ENCODE results near the gene CCDC97.
"Not testable (repeated sequence)": the region's sequence is repeated elsewhere in the genome, so short reads cannot be mapped to it uniquely, and the experiment has no call there.

CCDC97 gene

GRCh38 chr19:41341669-41342490 lies 31.9 kb downstream of the CCDC97 start:
- DNase-seq = no peak

DNA sequence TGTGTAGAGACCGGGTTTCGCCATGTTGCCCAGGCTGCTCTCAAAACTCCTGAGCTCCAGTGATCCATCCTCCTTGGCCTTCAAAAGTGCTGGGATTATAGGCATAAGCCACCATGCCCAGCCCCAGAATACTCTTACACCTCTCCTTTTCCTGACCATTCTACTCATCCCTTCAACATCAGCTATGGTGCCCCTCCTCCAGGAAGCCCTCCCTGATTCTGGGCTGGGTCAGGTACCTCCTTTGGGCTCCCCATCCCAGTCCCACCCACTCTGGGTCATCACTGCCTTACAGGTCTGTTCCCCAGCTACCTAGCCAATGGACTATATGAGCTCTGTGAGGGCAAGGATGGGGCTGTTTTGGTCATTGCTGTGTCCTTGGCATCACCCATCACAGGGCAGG lies 34.2 kb downstream of the CCDC97 start:
- DNase-seq = no peak

DNA sequence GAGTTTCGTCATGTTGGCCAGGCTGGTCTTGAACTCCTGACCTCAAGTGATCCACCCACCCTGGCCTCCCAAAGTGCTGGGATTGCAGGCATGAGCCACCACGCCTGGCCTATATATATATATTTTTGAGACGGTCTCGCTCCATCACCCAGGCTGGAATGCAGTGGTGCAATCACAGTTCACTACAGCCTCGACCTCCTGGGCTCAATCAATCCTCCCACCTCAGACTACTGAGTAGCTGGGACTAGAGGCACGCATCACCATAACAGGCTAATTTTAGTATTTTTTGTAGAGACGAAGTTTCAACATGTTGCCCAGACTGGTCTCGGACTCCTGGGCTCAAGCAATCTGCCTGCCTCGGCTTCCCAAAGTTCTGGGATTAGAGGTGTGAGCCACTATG lies 36.9 kb downstream of the CCDC97 start:
- DNase-seq = not testable (repeated sequence)

GRCh38 chr19:41350735-41351338 lies 40.9 kb downstream of the CCDC97 start:
- DNase-seq = no peak

GRCh38 chr19:41351339-41352245 lies 41.6 kb downstream of the CCDC97 start:
- DNase-seq = peak; percentile 71 to 77 (median 74)

DNA sequence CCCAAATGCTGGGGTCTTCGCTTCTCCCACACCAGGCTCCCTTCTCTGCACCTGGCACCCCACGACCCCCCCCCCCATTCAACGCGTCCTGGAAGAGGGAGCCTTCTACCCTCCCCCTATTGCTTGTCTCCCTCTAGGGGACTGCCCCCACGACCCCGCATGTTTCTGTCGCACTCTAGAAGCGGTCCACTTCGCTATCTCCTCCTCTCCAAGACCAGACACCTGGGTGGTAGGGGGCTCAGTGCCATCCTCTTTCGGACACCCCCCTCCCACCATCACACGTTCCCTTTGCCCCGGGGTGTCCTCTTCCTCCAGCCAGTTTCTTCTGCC lies 42.3 kb downstream of the CCDC97 start:
- no peak for DNase-seq

GRCh38 chr19:41352609-41353465 lies 42.9 kb downstream of the CCDC97 start:
- peak; percentile 65 to 69 (median 66) for DNase-seq

GRCh38 chr19:41353466-41354342 lies 43.7 kb downstream of the CCDC97 start, which contains the start of gene TGFB1:
Gene TGFB1, minus strand, starts transcription at chr19:41353922. Its CDS starts 878 bp downstream, at chr19:41353044.
- DNase-seq = peak; percentile 69 to 93 (median 89)

GRCh38 chr19:41354343-41354953 lies 44.5 kb downstream of the CCDC97 start:
- no peak for DNase-seq

DNA sequence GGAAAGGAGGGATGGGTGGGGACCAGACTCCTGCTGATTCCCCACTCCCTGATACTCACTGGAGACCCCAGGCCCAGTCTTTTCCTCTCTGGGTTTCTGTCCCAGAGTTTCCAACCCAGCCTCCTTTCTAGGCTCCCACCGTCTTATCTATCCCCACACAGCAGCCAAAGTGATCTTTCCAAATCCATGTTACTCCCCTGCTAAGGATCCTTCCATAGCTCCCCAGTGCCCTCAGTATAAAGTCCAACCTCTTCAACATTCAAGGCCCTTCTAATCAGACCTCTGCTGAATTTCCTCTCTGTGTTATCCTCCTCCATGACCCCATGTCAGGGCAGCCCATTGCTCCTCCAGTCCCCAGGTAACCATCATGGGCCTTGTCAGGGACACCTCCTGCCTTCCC lies 45.1 kb downstream of the CCDC97 start:
- no peak for DNase-seq

DNA sequence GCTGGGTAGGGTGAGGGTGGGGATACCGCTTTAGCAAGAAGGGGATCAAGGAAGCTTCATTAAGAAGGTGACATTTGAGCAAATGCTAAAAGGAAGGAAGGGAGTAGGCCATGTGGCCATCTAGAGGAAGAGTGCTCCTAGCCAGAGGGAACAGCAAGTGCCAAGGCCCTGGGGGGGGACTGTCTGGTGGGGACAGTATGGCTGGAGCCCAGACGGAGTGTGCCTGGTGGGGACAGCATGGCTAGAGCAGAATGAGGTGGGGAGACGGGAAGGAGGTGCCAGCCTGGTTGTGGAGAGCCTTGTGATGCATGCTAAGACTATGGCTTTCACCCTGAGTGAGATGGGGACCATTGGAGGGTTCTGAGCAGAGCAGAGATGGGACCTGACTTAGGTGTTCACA lies 45.8 kb downstream of the CCDC97 start:
- no peak for DNase-seq

GRCh38 chr19:41356984-41357739 lies 47.2 kb downstream of the CCDC97 start:
- DNase-seq = no peak

DNA sequence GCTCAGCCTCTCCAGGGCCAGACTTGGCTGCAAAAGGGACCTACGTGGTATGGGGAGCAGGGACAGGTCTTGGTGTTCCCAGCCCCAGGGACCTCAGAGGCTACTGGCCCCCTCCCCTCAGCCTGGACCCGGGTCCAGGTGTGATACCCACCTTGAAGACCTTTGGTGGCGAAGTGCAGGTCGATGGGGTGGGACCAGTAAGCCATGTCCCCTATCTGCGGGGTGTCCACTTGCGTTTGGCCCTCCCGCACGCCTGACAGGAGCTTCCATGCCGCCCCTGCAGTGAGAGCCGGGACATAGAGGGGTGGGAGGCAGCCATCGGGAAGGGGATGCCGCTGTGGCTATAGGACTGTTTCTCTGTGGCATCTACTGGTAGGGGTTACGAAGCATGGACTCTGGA lies 47.8 kb downstream of the CCDC97 start:
- no peak for DNase-seq

- no peak for DNase-seq
Observed at GRCh38 chr19:41359741-41360140, 49.8 kb downstream of the CCDC97 start.

DNA sequence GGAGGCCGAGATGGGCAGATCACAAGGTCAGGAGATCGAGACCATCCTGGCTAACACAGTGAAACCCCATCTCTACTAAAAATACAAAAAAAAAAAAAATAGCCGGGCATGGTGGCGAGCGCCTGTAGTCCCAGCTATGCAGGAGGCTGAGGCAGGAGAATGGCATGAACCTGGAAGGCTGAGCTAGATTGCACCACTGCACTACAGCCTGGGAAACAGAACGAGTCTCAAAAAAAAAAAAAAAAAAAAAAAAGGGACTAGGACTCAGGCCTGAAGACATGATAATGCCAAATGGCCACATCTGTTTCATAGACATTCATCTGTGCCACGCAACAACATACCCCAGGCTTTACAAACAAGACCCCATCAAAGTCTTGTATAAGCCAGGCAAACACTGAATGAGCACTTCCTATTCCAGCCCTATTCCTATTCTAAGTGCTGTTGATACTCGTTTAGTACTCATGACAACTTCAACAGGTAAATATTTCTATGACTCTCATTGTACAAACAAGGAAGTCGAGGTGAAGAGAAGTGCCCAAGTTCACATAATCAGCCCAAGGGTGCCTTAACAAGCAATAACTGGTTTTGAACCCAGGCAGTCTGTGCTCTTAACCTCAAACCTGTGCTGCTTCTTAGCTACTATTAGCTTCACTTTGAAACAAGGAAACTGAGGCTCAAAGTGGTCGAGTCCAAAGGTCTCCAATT lies 52.3 kb downstream of the CCDC97 start:
- no peak for DNase-seq

- no peak for DNase-seq
Observed at GRCh38 chr19:41363371-41363752, 53.4 kb downstream of the CCDC97 start.

DNA sequence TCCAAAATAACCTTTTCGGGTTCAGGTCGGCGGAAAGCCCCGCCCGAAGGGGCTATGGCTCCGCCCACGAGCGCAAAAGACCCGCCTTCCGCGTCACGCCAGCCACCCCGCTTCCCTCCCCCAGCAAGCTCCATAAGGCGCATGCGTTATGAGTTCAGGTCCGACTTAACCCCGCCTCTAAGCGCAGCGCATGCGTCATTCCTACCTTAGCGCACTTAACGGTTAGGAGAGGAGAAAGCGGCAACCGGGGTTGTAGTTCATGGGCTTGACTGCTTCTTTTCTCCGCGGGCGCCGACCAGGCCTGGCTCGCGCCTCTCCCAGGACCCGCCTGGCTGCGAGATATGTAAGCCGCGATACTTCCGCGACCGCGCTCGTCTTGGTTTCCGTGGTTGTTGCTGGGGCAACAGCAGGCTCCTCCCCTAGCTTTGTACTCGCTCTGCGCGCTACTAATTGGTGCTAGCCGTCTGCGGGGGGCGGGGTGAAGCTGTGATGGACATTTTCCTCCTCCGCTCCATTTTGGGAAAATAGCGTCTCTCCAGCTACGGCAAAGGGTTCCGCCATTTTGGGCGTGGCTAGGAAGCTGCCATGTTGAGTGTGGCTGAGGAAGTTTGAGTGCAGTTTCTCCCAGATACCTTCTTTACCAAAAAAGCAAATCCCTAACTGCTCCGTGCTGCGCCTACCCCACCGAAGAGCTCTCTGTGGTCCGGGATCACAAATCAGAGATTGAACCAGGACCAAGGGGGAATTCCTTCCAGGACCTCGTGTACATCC lies 54.0 kb downstream of the CCDC97 start, which contains the start of gene B9D2:
Gene B9D2 (minus strand): TSS at position 397 of the 771 bp plus-strand sequence. CDS start 630 bp downstream, outside the sequence.
- DNase-seq = peak; percentile 91 to 95 (median 92)
